Adrenal gland (tissue), 5 donors: Measurements from ENCODE around the gene C1QTNF12.

ENCODE experiments used
- POLR2A ChIP-seq, 2 donors: fragments of 450-650 bp; IDR thresholded peaks; one replicate each; pipeline ENCODE4 v1.6.1; 2017; ENCODE audit warnings: antibody characterized with exemption in 2 of 2, mild to moderate bottlenecking in 2 of 2, moderate library complexity in 1 of 2
- TF ChIP-seq, protein P1 (sequence below), 6 experiments: fragments of 450-650 bp in 4 of 6; fragments of 200-600 bp in 2 of 6; sonication (generic) in 1 of 6; IDR thresholded peaks; 1 replicate in 5 of 6; 2 replicates in 1 of 6; pipeline versions ENCODE4 v1.5.1 to v1.8.0; 2016 to 2021; ENCODE audit warnings: antibody characterized with exemption in 6 of 6, mild to moderate bottlenecking in 2 of 6, moderate library complexity in 1 of 6
- donor health status: DM: no; HTN: no; CAD: no.

DNA sequence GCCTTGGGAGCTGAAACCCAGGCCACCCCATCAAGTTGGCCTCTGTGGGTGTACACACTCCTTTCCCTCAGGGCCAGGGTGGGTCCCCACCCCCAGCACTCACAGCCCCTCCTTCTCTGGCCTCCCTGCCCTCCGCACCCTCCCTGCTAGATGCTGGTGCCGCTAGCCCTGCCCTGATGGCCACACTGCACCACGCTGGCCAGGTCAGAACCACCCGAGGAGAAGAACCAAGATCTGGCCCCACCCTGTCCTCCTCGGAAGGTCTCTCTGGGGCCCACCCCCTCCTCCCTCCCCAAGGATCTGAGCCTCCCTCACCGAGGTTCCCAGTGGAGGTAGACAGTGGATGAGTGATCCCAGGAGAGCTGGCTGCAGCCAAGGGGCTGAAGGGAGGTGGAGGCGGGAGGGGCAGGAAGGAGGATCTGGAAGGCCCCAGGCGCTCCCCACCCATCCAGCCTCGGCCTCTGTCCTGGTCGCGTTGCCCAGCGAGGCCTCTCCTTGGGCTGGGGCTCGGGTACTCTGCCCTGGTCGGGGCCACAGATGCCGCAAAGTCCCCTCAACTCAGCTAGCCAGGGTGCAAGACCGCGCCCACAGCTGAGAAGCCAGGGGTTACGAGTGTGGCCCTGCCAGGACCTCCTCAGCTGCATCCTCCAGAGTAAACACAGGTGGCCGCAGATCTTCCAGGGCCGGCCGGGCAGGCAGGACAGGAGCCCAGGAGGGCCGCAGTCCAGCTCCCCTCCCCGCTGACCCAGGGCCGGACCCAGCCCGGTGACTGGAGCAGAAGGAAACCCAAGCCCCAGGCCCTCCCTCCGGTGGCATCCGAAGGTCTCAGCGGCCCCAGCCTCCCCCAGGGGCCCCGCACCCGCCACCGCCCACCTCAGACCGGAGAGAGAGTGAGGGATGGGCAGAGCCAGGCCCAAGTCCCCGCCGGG, 9.3 kb downstream of the C1QTNF12 start:
- TF ChIP-seq, protein P1, sequence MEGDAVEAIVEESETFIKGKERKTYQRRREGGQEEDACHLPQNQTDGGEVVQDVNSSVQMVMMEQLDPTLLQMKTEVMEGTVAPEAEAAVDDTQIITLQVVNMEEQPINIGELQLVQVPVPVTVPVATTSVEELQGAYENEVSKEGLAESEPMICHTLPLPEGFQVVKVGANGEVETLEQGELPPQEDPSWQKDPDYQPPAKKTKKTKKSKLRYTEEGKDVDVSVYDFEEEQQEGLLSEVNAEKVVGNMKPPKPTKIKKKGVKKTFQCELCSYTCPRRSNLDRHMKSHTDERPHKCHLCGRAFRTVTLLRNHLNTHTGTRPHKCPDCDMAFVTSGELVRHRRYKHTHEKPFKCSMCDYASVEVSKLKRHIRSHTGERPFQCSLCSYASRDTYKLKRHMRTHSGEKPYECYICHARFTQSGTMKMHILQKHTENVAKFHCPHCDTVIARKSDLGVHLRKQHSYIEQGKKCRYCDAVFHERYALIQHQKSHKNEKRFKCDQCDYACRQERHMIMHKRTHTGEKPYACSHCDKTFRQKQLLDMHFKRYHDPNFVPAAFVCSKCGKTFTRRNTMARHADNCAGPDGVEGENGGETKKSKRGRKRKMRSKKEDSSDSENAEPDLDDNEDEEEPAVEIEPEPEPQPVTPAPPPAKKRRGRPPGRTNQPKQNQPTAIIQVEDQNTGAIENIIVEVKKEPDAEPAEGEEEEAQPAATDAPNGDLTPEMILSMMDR (IDR thresholded peaks at IDR 0.05): no peak
- TF ChIP-seq POLR2A (IDR thresholded peaks at IDR 0.05): no peak
